Choroid plexus epithelial cell (primary cell): ENCODE results near the gene CEMIP2.

Experiments used
- DNase-seq: peaks from one replicate; pipeline ENCODE4 v3.0.0-alpha.2; 2010; ENCODE audit warnings: low read depth
- H3K4me3 ChIP-seq: 2 replicates; pipeline ENCODE4 v1.5.1; 2011; ENCODE audit warnings: low read depth, mild to moderate bottlenecking, control low read depth, low read length, moderate library complexity
- TF ChIP-seq, protein P1 (sequence below): conservative IDR thresholded peaks from 2 replicates; pipeline ENCODE4 v1.5.1; 2011; ENCODE audit warnings: low read depth, mild to moderate bottlenecking, control low read depth, inconsistent platforms, low read length, moderate library complexity

CEMIP2 gene

DNA sequence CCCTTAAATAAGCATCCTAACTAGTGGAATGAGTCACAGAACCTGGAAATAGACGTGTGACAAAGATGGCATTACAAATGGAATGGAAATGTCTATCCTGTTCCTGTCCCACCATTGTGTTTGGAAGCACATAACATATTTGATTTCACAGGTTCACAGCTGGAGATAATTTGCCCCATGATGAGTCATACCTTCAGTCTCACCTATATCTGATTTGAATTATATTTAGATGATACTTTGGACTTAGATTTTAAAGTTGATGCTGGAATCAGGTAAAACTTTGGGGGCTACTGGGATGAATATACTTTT lies 92.5 kb downstream of the CEMIP2 start:
- TF ChIP-seq, protein P1, sequence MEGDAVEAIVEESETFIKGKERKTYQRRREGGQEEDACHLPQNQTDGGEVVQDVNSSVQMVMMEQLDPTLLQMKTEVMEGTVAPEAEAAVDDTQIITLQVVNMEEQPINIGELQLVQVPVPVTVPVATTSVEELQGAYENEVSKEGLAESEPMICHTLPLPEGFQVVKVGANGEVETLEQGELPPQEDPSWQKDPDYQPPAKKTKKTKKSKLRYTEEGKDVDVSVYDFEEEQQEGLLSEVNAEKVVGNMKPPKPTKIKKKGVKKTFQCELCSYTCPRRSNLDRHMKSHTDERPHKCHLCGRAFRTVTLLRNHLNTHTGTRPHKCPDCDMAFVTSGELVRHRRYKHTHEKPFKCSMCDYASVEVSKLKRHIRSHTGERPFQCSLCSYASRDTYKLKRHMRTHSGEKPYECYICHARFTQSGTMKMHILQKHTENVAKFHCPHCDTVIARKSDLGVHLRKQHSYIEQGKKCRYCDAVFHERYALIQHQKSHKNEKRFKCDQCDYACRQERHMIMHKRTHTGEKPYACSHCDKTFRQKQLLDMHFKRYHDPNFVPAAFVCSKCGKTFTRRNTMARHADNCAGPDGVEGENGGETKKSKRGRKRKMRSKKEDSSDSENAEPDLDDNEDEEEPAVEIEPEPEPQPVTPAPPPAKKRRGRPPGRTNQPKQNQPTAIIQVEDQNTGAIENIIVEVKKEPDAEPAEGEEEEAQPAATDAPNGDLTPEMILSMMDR = no peak
- no peak for DNase-seq
- no peak overlapping the region for H3K4me3 ChIP-seq

DNA sequence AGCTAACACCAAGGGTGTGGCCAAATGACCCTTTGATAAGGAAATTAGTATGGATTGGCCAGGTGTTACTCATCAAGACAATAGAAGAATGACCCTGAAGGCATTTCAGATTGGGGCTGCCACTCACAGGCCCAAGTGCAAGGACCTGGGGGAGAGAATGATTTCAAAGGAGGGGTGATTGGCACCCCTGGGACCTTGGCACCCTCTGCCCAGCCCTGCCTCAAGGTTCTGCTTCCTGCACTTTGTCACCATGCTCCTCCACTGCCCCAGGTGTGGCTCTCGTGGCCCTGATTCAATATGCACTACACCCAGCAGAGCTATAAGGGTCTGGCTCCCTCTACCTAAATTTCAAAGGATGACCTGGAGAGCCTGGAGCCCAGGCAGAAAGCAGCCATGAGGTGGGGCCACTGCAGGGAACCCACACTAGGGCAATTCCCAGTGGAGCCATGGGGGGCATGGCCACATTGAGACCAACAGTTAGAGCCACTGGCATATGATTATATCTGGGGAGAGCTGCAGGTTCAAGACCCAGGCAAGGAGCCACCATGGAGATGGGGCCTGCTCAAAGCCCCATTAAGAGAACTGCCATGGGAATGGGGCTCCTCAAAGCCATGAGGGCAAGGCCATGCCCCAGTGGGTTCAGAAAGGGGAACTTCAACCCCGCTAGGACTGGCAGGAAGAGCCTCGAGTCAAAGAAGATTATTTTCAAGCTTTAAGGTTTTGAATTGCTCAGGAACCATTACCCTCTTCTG lies 93.0 kb downstream of the CEMIP2 start:
- DNase-seq = no peak
- no peak overlapping the region for H3K4me3 ChIP-seq
- TF ChIP-seq, protein P1 = no peak

DNA sequence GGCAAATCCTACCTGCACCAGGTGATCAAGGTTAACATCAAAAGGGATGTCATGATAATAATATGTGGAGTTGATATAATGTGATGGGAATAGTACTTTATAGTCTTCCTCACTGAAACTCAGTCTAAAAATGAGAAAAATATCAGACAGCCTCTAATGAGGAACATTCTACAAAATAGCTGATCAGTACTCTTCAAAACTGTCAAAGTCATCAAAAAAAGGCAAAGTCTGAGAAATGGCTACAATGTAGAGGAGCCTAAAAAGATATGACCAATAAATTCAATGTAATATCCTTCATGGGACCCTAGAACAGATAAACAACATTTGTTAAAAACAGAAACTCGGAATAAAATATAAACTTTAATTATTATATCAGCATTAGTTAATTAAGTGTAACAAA lies 95.7 kb downstream of the CEMIP2 start:
- TF ChIP-seq, protein P1 = no peak
- no peak for DNase-seq
- no peak overlapping the region for H3K4me3 ChIP-seq

DNA sequence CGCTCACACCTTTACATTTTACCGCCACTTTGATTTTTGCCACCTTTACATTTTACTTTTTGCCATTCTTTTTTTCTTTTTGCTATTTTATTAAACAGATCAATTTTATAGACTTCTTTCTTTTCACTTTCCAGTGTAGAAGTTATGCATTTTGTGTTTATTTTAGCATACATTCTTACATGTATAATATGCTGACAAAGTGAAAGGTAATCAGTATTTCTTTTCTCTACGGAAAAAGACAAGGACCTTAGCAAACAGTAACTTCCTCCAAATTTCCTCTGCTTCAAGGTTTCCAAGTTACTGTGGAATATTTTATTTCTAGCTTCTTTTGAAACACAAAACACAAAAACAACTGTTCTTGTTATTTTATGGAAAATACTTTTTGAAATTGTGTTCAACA lies 97.0 kb downstream of the CEMIP2 start:
- DNase-seq = no peak
- H3K4me3 ChIP-seq = no peak overlapping the region
- TF ChIP-seq, protein P1 = no peak

DNA sequence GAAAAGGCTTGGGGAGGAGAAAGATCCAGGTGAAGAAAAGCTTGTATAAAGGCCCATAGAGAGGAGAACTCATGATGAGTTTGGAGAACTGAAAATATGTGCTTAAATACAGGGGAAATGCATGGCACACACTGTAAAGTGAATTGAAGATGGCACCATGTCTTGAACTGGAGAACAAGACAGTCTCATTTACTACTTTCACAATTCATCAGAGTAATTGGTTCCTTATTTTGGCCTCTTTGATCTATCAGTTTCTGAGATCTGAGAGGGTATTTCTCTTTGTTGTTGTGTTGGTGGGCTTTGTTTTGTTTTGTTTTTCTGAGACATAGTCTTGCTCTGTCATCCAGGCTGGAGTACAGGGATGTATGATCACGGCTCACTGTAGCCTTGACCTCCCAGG lies 98.2 kb downstream of the CEMIP2 start:
- no peak for DNase-seq
- TF ChIP-seq, protein P1 = no peak
- H3K4me3 ChIP-seq = no peak overlapping the region

DNA sequence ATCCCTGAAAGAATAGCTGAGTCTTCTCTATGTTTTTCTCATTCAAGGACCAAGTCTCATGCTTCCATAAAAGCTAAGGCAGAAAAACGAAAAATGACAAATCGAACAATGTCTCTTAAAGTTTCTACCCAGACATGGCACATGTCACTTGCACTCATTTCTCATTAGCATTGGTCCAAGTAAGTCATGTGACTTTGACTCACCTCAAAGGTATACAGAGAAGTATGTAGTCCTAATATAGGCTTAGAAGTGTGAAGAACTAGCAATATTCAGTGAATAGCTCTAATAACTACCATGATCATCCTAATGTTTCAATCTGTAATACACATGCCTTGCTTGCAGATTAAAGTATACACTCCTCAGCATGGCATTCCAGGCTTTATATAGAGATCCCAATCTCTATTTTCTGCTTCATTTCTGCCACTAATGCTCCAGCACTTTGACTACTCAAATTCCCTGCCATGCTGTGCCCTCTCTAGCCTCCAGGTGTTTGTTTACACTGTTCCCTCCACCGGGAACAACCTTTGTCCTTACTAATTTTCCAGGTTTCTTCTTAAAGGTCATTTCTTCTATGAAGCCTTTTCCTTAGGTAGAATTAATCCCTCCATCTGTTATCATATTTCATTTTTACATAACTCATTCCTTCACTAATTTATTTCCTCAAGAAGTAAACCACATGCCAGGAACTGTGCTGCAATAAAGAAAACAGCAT lies 98.9 kb downstream of the CEMIP2 start:
- no peak overlapping the region for H3K4me3 ChIP-seq
- DNase-seq = no peak
- TF ChIP-seq, protein P1 = no peak

DNA sequence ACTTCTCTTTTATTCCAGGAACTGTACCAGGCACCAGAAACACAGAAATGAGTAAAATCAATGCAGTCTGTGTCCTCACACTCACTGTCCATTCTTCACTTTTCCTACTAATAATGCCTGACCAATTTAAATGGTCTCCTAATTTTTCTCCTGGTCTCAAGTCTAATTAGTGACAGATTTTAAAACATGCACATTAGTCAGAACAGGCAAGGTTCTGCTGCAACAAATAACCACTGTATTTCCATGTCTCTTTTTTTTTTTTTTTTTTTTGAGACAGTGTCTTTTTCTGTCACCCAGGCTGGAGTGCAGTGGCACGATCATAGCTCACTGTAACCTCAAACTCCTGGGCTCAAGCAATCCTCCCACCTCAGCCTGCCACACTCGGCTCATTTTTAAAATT lies 99.6 kb downstream of the CEMIP2 start:
- TF ChIP-seq, protein P1 = no peak
- H3K4me3 ChIP-seq = no peak overlapping the region
- DNase-seq = no peak
